Left lung (tissue), 10 donors: ENCODE data around the gene SCUBE2. TPM values are rescaled to one million over a fixed set of nuclear protein-coding genes. Genes with fewer than 3 reads are reported as not detected.

Experiments
- ATAC-seq: fragments of 200-7000 bp; cut with Tn5 transposase; one replicate; pipeline ENCODE4 v1.9.1; 2020; ENCODE audit warnings: moderate library complexity
- DNase-seq, 4 donors: peaks; one replicate each; pipeline ENCODE4 v3.0.0-alpha.2; 2013 to 2020
- H3K27ac ChIP-seq, 2 donors: fragments of 200-600 bp; sonication (generic) in 1 of 2; one replicate each; pipeline versions ENCODE4 v1.5.0 to v1.8.0; 2020 to 2021
- H3K27me3 ChIP-seq, 2 donors: fragments of 200-600 bp; sonication (generic) in 1 of 2; one replicate each; pipeline versions ENCODE4 v1.5.0 to v1.8.0; 2020 to 2021
- H3K36me3 ChIP-seq, 2 donors: fragments of 200-600 bp; sonication (generic) in 1 of 2; one replicate each; pipeline versions ENCODE4 v1.5.0 to v1.8.0; 2020 to 2021
- H3K4me1 ChIP-seq, 2 donors: fragments of 200-600 bp; one replicate each; pipeline ENCODE4 v1.8.0; 2021
- H3K4me3 ChIP-seq, 2 donors: fragments of 200-600 bp; sonication (generic) in 1 of 2; one replicate each; pipeline versions ENCODE4 v1.5.0 to v1.8.0; 2020 to 2021; ENCODE audit warnings: mild to moderate bottlenecking in 1 of 2
- H3K9me3 ChIP-seq, 2 donors: fragments of 200-600 bp; sonication (generic) in 1 of 2; one replicate each; pipeline versions ENCODE4 v1.5.0 to v1.8.0; 2020 to 2021
- intact Hi-C, 2 donors: fragments of 100-400 bp; cut with DNase I; formaldehyde crosslinking; loops; one replicate each; pipeline versions ENCODE4 v1.11.2 to v1.14.2; 2022
- polyA plus RNA-seq, 6 donors: library from polyadenylated mRNA; unstranded; fragments of 120-200 nt; gene quantifications; one replicate each; pipeline ENCODE4 v1.2.1, GENCODE V29; 2013; ENCODE audit not compliant: insufficient read length in 6 of 6
- total RNA-seq, 2 donors: library from RNA; stranded (reverse); fragmentation: NEBNext Ultra II Directional; extraction: Animal tissue kit (Norgen Biotek cat#: 25700); gene quantifications; one replicate each; pipeline ENCODE4 v1.2.1, GENCODE V29; 2021
- TF ChIP-seq, protein P1 (sequence below), 2 donors: fragments of 200-600 bp; sonication (generic) in 1 of 2; IDR thresholded peaks; one replicate each; pipeline versions ENCODE4 v1.5.0 to v1.8.0; 2021; ENCODE audit warnings: antibody characterized with exemption in 2 of 2
- donor health status: DM: no; HTN: yes; CAD: no.
- donor health status: DM: no; HTN: no; CAD: no.

SCUBE2 gene
- total and polyA plus RNA-seq, 8 donors = 2.7 to 55.9 (median 36.0) TPM

DNA sequence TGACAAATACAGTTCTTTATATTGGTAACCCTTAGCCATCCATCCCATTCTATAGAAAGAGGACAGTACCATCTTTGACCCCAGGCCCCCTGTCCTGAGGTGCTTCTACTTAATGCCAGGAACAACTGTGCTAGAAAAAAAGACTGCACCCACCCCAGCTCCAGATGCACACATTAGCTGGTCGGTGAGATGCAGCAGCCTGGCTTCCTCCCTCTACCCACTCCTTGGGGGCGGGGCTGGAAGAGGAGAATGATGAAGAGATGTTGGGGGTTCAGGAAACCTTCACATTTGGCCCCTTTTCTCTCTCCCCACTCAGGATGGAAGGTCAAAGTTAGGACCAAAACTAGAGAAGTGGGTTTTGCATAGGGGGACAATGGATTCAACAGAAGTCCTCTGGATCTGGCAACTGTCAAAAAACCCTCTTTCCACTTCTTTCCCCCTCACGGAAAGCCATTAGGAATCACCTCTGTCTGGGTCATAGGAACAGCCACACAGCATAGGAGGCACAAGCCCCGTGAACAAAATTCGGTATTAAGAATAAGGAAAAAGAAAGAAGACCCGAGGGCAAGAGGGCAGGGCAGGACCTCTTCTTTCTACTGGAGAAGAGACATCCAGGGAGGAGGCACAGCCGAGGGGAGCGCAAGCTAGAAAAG is 88.4 kb downstream of the SCUBE2 start:
- no peak overlapping the region for H3K27ac ChIP-seq
- intact Hi-C loops = no loop called here
- peak overlapping the region; percentile 27 to 47 for H3K4me3 ChIP-seq
- DNase-seq (no peak), ATAC-seq (no peak)
- no peaks in the 10 kb centered on the region for H3K9me3 ChIP-seq
- TF ChIP-seq, protein P1, sequence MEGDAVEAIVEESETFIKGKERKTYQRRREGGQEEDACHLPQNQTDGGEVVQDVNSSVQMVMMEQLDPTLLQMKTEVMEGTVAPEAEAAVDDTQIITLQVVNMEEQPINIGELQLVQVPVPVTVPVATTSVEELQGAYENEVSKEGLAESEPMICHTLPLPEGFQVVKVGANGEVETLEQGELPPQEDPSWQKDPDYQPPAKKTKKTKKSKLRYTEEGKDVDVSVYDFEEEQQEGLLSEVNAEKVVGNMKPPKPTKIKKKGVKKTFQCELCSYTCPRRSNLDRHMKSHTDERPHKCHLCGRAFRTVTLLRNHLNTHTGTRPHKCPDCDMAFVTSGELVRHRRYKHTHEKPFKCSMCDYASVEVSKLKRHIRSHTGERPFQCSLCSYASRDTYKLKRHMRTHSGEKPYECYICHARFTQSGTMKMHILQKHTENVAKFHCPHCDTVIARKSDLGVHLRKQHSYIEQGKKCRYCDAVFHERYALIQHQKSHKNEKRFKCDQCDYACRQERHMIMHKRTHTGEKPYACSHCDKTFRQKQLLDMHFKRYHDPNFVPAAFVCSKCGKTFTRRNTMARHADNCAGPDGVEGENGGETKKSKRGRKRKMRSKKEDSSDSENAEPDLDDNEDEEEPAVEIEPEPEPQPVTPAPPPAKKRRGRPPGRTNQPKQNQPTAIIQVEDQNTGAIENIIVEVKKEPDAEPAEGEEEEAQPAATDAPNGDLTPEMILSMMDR (IDR thresholded peaks at IDR 0.05) = no peak
- H3K36me3 ChIP-seq = no peaks in the 10 kb centered on the region
- peaks cover 30 to 53% of the 10 kb centered on the region in 2 donors for H3K27me3 ChIP-seq
- peaks cover 18 to 31% of the 10 kb centered on the region in 2 donors for H3K4me1 ChIP-seq

DNA sequence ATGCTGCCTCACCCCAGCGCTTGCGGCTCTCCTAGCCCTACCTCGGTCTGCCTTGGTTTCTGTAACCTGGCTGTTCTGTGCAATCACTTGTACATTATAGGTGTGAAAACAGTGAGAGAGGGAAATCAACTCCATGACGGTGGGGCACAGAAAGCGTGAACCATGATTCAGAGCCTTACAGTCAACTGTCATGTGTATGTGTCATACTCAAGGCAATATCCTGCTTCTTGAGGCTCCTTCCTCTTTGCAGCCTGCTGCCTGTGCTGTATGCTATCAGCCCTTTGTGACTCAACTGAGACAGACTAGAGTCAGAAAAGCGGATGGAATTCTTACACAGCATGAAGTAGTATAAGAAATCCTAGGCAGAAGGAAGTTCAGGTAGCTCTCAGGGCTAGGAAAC is 89.7 kb downstream of the SCUBE2 start:
- intact Hi-C loops = no loop called here
- peaks cover 18 to 31% of the 10 kb centered on the region in 2 donors for H3K4me1 ChIP-seq
- ATAC-seq (peak; percentile 70), DNase-seq (peak in 1 of 4 donors; percentile 38)
- H3K27ac ChIP-seq = peak overlapping the region in 1 of 2 donors; percentile 50
- no peak overlapping the region for H3K4me3 ChIP-seq
- peaks cover 30 to 53% of the 10 kb centered on the region in 2 donors for H3K27me3 ChIP-seq
- no peaks in the 10 kb centered on the region for H3K36me3 ChIP-seq
- no peaks in the 10 kb centered on the region for H3K9me3 ChIP-seq
- TF ChIP-seq, protein P1 (IDR thresholded peaks at IDR 0.05) = no peak

DNA sequence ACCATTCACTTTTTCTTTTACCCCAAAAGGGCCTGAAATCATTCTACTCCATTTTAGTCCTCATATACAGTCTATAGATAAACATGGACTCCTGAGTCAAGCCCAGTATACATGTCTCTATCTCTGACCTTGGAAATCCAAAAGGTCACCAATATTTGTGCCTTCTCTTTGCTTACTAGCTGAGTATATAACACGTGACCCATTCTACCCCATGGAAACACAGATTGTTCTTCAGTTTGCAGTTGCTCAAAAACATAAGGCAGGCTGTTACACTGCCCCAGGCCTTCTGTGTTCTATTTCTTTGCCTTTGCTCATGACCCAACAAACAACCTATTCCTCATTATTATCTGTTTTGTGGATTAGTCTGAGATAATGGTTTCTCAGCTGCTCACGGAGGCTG is 93.4 kb downstream of the SCUBE2 start:
- H3K9me3 ChIP-seq = no peaks in the 10 kb centered on the region
- DNase-seq (no peak), ATAC-seq (no peak)
- no peak overlapping the region for H3K27ac ChIP-seq
- no peaks in the 10 kb centered on the region for H3K36me3 ChIP-seq
- H3K4me3 ChIP-seq = no peak overlapping the region
- TF ChIP-seq, protein P1 (IDR thresholded peaks at IDR 0.05) = no peak
- peaks cover 15 to 27% of the 10 kb centered on the region in 2 donors for H3K27me3 ChIP-seq
- intact Hi-C loops = no loop called here
- peaks cover 4 to 15% of the 10 kb centered on the region in 2 donors for H3K4me1 ChIP-seq

GRCh38 chr11:8997451-8997850 is 93.9 kb downstream of the SCUBE2 start:
- Histone ChIP-seq H3K27me3 (peaks cover 11 to 21% of the 10 kb centered on the region in 2 donors), H3K4me3 (no peak overlapping the region), H3K36me3 (no peaks in the 10 kb centered on the region), H3K27ac (no peak overlapping the region), H3K4me1 (peaks cover 0 to 9% of the 10 kb centered on the region in 2 donors), H3K9me3 (no peaks in the 10 kb centered on the region)
- intact Hi-C loops = no loop called here
- ATAC-seq (no peak), DNase-seq (no peak)
- TF ChIP-seq, protein P1 (IDR thresholded peaks at IDR 0.05) = no peak

- intact Hi-C loops = no loop called here
- Histone ChIP-seq H3K27ac (no peak overlapping the region), H3K4me1 (peaks cover 0 to 2% of the 10 kb centered on the region in 2 donors), H3K9me3 (no peaks in the 10 kb centered on the region), H3K36me3 (no peaks in the 10 kb centered on the region), H3K27me3 (no peaks in the 10 kb centered on the region), H3K4me3 (no peak overlapping the region)
- DNase-seq (no peak), ATAC-seq (no peak)
- TF ChIP-seq, protein P1 (IDR thresholded peaks at IDR 0.05) = no peak
Observed at GRCh38 chr11:8989453-8989852, 101.9 kb downstream of the SCUBE2 start.
